HEK293T (cell line): ENCODE measurements around the gene LIN7A.
"Not testable (repeated sequence)": the region's sequence is repeated elsewhere in the genome, so short reads cannot be mapped to it uniquely, and the experiment has no call there.

Experiments
- CTCF ChIA-PET: fragments of 350-600 bp; formaldehyde crosslinking; extraction: SDS; loops from one replicate; lab custom pipeline; 2021; ENCODE audit warnings: antibody characterized with exemption, inconsistent platforms; lab: Yijun Ruan, JAX
- POLR2A ChIA-PET: fragments of 350-600 bp; formaldehyde crosslinking; extraction: SDS; loops from one replicate; lab custom pipeline; 2020; ENCODE audit warnings: antibody characterized with exemption, inconsistent platforms; lab: Yijun Ruan, JAX
- DNase-seq: peaks from one replicate; pipeline ENCODE4 v3.0.0; 2012; ENCODE audit warnings: mixed read lengths; ENCODE audit errors: extremely low spot score
- ARNT ChIP-seq: fragments of 450-650 bp; IDR thresholded peaks from 2 replicates; pipeline ENCODE4 v1.6.1; 2017; ENCODE audit warnings: mild to moderate bottlenecking
- BHLHE40 ChIP-seq: fragments of 450-650 bp; IDR thresholded peaks from 2 replicates; pipeline ENCODE4 v1.6.1; 2016; ENCODE audit warnings: mild to moderate bottlenecking, moderate library complexity, borderline replicate concordance
- CTBP1 ChIP-seq: fragments of 450-650 bp; IDR thresholded peaks from 2 replicates; pipeline ENCODE4 v1.6.1; 2016; ENCODE audit warnings: borderline replicate concordance
- ELF4 ChIP-seq: fragments of 450-650 bp; IDR thresholded peaks from 2 replicates; pipeline ENCODE4 v1.6.1; 2017; ENCODE audit warnings: antibody characterized with exemption
- FOXA1 ChIP-seq: fragments of 450-650 bp; IDR thresholded peaks from 2 replicates; pipeline ENCODE4 v1.6.1; 2016; ENCODE audit warnings: mild to moderate bottlenecking
- FOXK2 ChIP-seq: fragments of 450-650 bp; IDR thresholded peaks from 2 replicates; pipeline ENCODE4 v1.6.1; 2016; ENCODE audit warnings: mild to moderate bottlenecking
- FOXM1 ChIP-seq: fragments of 450-650 bp; IDR thresholded peaks from 2 replicates; pipeline ENCODE4 v1.6.1; 2017; ENCODE audit warnings: mild to moderate bottlenecking, borderline replicate concordance
- HDGF ChIP-seq: fragments of 450-650 bp; IDR thresholded peaks from 2 replicates; pipeline ENCODE4 v1.6.1; 2017; ENCODE audit warnings: antibody characterized with exemption, borderline replicate concordance
- L3MBTL2 ChIP-seq: fragments of 450-650 bp; conservative IDR thresholded peaks from 2 replicates; pipeline ENCODE4 v1.6.1; 2016; ENCODE audit warnings: mild to moderate bottlenecking
- LEF1 ChIP-seq: fragments of 450-650 bp; IDR thresholded peaks from 2 replicates; pipeline ENCODE4 v1.6.1; 2017; ENCODE audit warnings: mild to moderate bottlenecking, borderline replicate concordance
- NFRKB ChIP-seq: fragments of 450-650 bp; IDR thresholded peaks from 2 replicates; pipeline ENCODE4 v1.6.1; 2016; ENCODE audit warnings: mild to moderate bottlenecking, moderate library complexity
- SP1 ChIP-seq: fragments of 450-650 bp; IDR thresholded peaks from 2 replicates; pipeline ENCODE4 v1.6.1; 2017
- SUZ12 ChIP-seq: fragments of 450-650 bp; IDR thresholded peaks from 2 replicates; pipeline ENCODE4 v1.6.1; 2016; ENCODE audit warnings: mild to moderate bottlenecking
- TARDBP ChIP-seq: fragments of 450-650 bp; IDR thresholded peaks from 2 replicates; pipeline ENCODE4 v1.6.1; 2016
- ZNF384 ChIP-seq: fragments of 450-650 bp; IDR thresholded peaks from 2 replicates; pipeline ENCODE4 v1.6.1; 2016
- TF ChIP-seq, protein P1 (sequence below): fragments of 450-650 bp; IDR thresholded peaks from 2 replicates; pipeline ENCODE4 v1.6.1; 2016

Gene LIN7A

DNA sequence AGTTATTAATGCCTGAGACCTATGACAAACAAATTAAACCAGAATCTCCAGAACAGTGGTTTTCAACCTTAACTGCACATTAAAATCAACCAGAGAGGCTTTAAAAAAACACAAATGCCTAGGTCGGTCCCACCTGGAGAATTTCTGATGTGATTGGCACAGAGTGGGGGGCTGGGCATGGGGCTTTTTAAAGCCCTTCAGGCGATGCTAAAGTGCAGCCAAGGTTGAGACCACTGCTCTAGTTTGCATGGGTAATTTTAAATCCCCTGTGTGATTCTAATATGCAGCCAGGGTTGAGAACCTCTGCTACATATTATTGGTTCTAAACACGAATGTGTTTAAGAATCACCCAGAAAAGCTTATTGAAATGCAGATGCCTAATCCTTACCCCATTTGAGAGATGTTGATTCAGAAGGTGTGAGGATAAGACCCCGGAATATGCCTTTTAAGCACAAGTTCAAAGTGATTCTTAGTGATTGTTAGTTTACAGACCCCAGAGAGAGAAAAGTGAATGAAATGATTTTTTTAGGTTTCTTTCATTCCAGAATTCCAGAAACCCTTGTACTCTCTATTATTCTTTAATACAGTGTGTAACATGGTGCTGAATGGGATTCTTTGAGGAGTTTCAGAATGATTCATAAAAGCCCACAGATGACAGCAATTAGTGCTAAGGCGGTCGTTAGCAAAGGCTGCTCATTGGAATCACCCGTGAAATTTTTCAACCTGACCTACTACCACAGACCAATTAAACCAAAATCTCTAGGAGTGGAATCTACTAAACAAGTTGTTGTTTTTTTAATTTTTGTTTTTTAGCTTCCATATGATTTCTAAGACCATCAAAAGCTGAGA lies 44.9 kb downstream of the LIN7A start:
- ChIA-PET CTCF (no interaction called here), POLR2A (no interaction called here)
- DNase-seq = no peak
- TF ChIP-seq SP1 (no peak), TARDBP (no peak), FOXM1 (no peak), ARNT (no peak), ELF4 (no peak), FOXA1 (no peak), CTBP1 (no peak), HDGF (no peak), SUZ12 (no peak), ZNF384 (no peak)
- TF ChIP-seq, protein P1, sequence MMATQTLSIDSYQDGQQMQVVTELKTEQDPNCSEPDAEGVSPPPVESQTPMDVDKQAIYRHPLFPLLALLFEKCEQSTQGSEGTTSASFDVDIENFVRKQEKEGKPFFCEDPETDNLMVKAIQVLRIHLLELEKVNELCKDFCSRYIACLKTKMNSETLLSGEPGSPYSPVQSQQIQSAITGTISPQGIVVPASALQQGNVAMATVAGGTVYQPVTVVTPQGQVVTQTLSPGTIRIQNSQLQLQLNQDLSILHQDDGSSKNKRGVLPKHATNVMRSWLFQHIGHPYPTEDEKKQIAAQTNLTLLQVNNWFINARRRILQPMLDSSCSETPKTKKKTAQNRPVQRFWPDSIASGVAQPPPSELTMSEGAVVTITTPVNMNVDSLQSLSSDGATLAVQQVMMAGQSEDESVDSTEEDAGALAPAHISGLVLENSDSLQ = no peak

DNA sequence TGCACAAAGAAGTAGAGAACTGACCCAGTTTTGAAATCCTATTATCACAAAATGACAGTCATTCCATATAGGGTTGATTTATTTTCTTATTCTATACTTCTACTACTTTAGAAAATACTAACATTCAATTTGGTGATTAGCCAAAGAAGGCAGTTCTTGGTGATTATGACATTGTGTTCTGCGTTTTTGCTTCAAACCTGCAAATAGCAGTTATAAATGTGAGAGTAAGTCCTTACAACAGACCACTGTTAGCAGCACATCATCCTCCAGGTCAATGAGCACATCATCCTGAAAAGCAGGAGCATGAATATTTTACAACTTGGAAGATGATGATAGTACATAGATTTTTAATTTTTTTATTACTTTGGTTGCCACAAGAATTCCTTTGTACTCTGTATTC lies 53.1 kb downstream of the LIN7A start:
- no peak for DNase-seq
- CTCF ChIA-PET = no interaction called here
- POLR2A ChIA-PET = no interaction called here
- no peak for TF ChIP-seq FOXK2
- no peak for TF ChIP-seq CTBP1
- TF ChIP-seq BHLHE40 = no peak
- TF ChIP-seq HDGF = no peak
- TF ChIP-seq FOXM1 = no peak
- no peak for TF ChIP-seq ZNF384
- no peak for TF ChIP-seq NFRKB
- TF ChIP-seq ARNT = no peak
- no peak for TF ChIP-seq SP1
- no peak for TF ChIP-seq LEF1
- no peak for TF ChIP-seq ELF4
- TF ChIP-seq, protein P1 = no peak
- no peak for TF ChIP-seq FOXA1
- TF ChIP-seq TARDBP = no peak
- no peak for TF ChIP-seq L3MBTL2
- TF ChIP-seq SUZ12 = no peak

GRCh38 chr12:80881106-80881505 lies 56.6 kb downstream of the LIN7A start:
- POLR2A ChIA-PET = no interaction called here
- CTCF ChIA-PET = interaction anchor here (0.6 kb wide), 1 partner anchor 567 kb away, joined by 4 read pairs; no protein-coding TSS in a partner anchor
- no peak for TF ChIP-seq LEF1
- no peak for TF ChIP-seq NFRKB
- TF ChIP-seq FOXA1 = no peak
- no peak for TF ChIP-seq BHLHE40
- no peak for TF ChIP-seq FOXK2
- TF ChIP-seq, protein P1 = no peak
- TF ChIP-seq SP1 = no peak
- no peak for TF ChIP-seq ELF4
- no peak for TF ChIP-seq L3MBTL2
- TF ChIP-seq TARDBP = no peak
- no peak for TF ChIP-seq ARNT
- no peak for TF ChIP-seq CTBP1
- no peak for TF ChIP-seq HDGF
- TF ChIP-seq SUZ12 = no peak
- no peak for TF ChIP-seq FOXM1
- no peak for TF ChIP-seq ZNF384
- DNase-seq = no peak

- POLR2A ChIA-PET, CTCF ChIA-PET, DNase-seq: not testable (repeated sequence)
Observed at GRCh38 chr12:80878452-80878851, 59.3 kb downstream of the LIN7A start.

DNA sequence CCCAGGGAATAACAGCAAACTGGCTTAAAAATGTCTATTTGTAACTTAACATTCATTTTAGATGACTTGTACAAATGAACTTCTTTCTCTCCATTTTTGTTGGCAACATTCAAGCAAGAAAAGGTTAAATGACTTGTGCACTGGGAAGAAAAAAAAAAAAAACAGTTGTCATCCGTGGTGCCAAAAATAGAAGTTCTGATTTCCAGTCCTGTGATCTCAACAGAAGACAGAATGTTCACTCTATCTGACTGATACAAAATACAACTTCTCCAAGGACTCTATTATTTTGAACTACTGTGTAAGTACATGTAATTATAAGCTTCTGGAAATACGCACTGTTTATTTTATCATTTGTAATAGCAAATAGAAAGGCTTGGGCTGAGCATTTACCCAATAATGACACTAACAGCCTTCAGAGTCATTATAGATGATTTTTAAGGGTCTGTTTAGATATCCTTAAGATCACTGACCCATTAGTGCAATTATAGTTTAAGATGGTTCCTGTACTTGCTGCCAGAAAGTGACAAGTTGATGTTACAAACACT lies 59.9 kb downstream of the LIN7A start:
- TF ChIP-seq L3MBTL2 (no peak), FOXK2 (no peak), SUZ12 (no peak), ELF4 (no peak), ZNF384 (no peak), HDGF (no peak)
- CTCF ChIA-PET = no interaction called here
- POLR2A ChIA-PET = no interaction called here

DNA sequence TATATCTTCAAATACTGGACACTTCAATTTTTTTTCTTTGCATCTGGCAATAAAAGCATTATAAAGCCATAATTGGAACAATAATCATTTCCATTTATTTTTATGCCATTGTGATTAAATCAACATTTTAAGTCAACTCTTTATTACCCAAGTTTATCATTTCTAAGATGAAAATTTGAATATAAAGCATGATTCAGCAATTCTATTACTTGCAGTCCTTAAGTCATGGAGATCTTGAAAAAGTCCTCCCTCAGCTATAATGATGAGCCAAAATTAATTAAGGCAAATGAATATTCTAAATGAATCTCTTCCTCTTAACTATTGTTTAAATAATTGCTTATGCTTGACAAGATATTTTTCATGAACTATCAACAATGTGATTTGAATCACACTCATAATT lies 65.7 kb downstream of the LIN7A start:
- POLR2A ChIA-PET = no interaction called here

More for the DNA sequence above, 59.9 kb downstream of the LIN7A start:
- no peak for DNase-seq

More for the DNA sequence above, 65.7 kb downstream of the LIN7A start:
- DNase-seq = no peak
- CTCF ChIA-PET = no interaction called here
- TF ChIP-seq, protein P1 = no peak
- TF ChIP-seq ZNF384 (no peak), ARNT (no peak), FOXK2 (no peak), NFRKB (no peak), SP1 (no peak), HDGF (no peak), FOXA1 (no peak), ELF4 (no peak), L3MBTL2 (no peak), SUZ12 (no peak), CTBP1 (no peak), LEF1 (no peak), TARDBP (no peak), BHLHE40 (no peak), FOXM1 (no peak)
